B cell (primary cell): ENCODE measurements around the gene CCDC177. TPM values are rescaled to one million over a fixed set of nuclear protein-coding genes. Genes with fewer than 3 reads are reported as not detected.

Experiments used
- ATAC-seq: fragments of 200-7000 bp; cut with Tn5 transposase; one replicate; pipeline ENCODE4 v1.10.0; 2021; ENCODE audit warnings: low read depth, mild to moderate bottlenecking, moderate number of reproducible peaks, moderate library complexity
- CTCF ChIA-PET: fragments of 350-600 bp; sonication (Branson Sonifier 250); formaldehyde crosslinking; loops from one replicate; lab custom pipeline; 2021; ENCODE audit warnings: antibody characterized with exemption, inconsistent platforms; lab: Charles Lee
- POLR2A ChIA-PET: fragments of 350-600 bp; sonication (Branson Sonifier 250); formaldehyde crosslinking; loops from one replicate; lab custom pipeline; 2021; ENCODE audit warnings: antibody characterized with exemption; lab: Charles Lee
- DNase-seq: peaks from one replicate; pipeline ENCODE4 v3.0.0; 2013
- H2AFZ ChIP-seq: 2 replicates; pipeline ENCODE4 v1.6.1; 2012; ENCODE audit warnings: mild to moderate bottlenecking, low read depth, low read length; ENCODE audit not compliant: insufficient read depth, poor library complexity, severe bottlenecking
- H3K27ac ChIP-seq, 2 donors: 1 replicate in 1 of 2; 2 replicates in 1 of 2; pipeline ENCODE4 v1.5.1; 2012 to 2013; ENCODE audit warnings: low read length in 2 of 2, mild to moderate bottlenecking in 2 of 2, moderate library complexity in 1 of 2
- H3K27me3 ChIP-seq, 4 experiments: fragments of 200-600 bp in 1 of 4; sonication (generic) in 1 of 4; replicated peaks in 1 of 4; 1 replicate in 2 of 4; 2 replicates in 2 of 4; pipeline versions ENCODE4 v1.6.1 to v1.7.0; 2013 to 2016; ENCODE audit warnings: low read length in 3 of 4, mild to moderate bottlenecking in 2 of 4, mixed read lengths in 1 of 4, moderate library complexity in 1 of 4; ENCODE audit not compliant: insufficient read depth in 4 of 4, control insufficient read depth in 3 of 4; ENCODE audit errors: control extremely low read depth in 1 of 4
- H3K36me3 ChIP-seq, 2 experiments: replicated peaks in 1 of 2; 1 replicate in 1 of 2; 2 replicates in 1 of 2; pipeline versions ENCODE4 v1.6.1 to v1.7.1; 2013; ENCODE audit warnings: low read length in 1 of 2; ENCODE audit not compliant: insufficient read depth in 2 of 2, control insufficient read depth in 1 of 2; ENCODE audit errors: control extremely low read depth in 1 of 2, extremely low read depth in 1 of 2
- H3K4me1 ChIP-seq, 2 donors: fragments of 200-600 bp in 1 of 2; sonication (generic) in 1 of 2; 1 replicate in 1 of 2; 2 replicates in 1 of 2; pipeline versions ENCODE4 v1.5.1 to v1.6.1; 2013 to 2017; ENCODE audit warnings: low read length in 2 of 2; ENCODE audit not compliant: control insufficient read depth in 2 of 2, insufficient read depth in 2 of 2
- H3K4me2 ChIP-seq: replicated peaks from 2 replicates; pipeline ENCODE3; 2012; ENCODE audit warnings: mild to moderate bottlenecking, low read depth, low read length; ENCODE audit not compliant: poor library complexity, severe bottlenecking
- H3K4me3 ChIP-seq, 5 experiments: fragments of 200-600 bp in 1 of 5; sonication (generic) in 1 of 5; 1 replicate in 3 of 5; 2 replicates in 2 of 5; pipeline versions ENCODE4 v1.5.1 to v1.7.0; 2011 to 2016; ENCODE audit warnings: low read length in 4 of 5, mild to moderate bottlenecking in 4 of 5, low read depth in 2 of 5, control low read depth in 1 of 5, moderate library complexity in 1 of 5; ENCODE audit not compliant: insufficient read depth in 1 of 5; ENCODE audit errors: control extremely low read depth in 1 of 5, extremely low read depth in 1 of 5
- H3K79me2 ChIP-seq: fragments of 200-600 bp; sonication (generic); one replicate; pipeline ENCODE4 v1.6.0; 2016; ENCODE audit warnings: low read length; ENCODE audit not compliant: control insufficient read depth, insufficient read depth
- H3K9ac ChIP-seq: fragments of 200-600 bp; sonication (generic); 2 replicates; pipeline ENCODE4 v1.6.1; 2017; ENCODE audit warnings: mild to moderate bottlenecking, low read length, moderate library complexity
- H3K9me3 ChIP-seq, 3 donors: one replicate each; pipeline versions ENCODE4 v1.6.1 to v1.7.1; 2013; ENCODE audit warnings: low read length in 2 of 3; ENCODE audit not compliant: control insufficient read depth in 2 of 3, insufficient read depth in 1 of 3; ENCODE audit errors: control extremely low read depth in 1 of 3
- H4K20me1 ChIP-seq: 2 replicates; pipeline ENCODE4 v1.6.0; 2012; ENCODE audit warnings: mild to moderate bottlenecking, low read length; ENCODE audit not compliant: insufficient read depth, control insufficient read depth, poor library complexity, severe bottlenecking
- H3K27ac Mint-ChIP-seq: one replicate; pipeline ENCODE4 v1.8.0; 2021; ENCODE audit warnings: mixed read lengths
- H3K27me3 Mint-ChIP-seq: one replicate; pipeline ENCODE4 v1.8.0; 2021; ENCODE audit warnings: mixed read lengths
- H3K4me1 Mint-ChIP-seq: one replicate; pipeline ENCODE4 v1.8.0; 2021; ENCODE audit warnings: mixed read lengths
- H3K4me3 Mint-ChIP-seq: one replicate; pipeline ENCODE4 v1.8.0; 2021; ENCODE audit warnings: mixed read lengths
- H3K9me3 Mint-ChIP-seq: one replicate; pipeline ENCODE4 v1.8.0; 2022; ENCODE audit warnings: mixed read lengths; ENCODE audit not compliant: insufficient read depth
- EZH2 ChIP-seq: IDR thresholded peaks from 2 replicates; pipeline ENCODE4 v1.6.1; 2012; ENCODE audit warnings: borderline replicate concordance, low read depth, mild to moderate bottlenecking, moderate library complexity, low read length; ENCODE audit not compliant: insufficient read depth, poor library complexity, severe bottlenecking
- WGBS: methylation state at CpG from one replicate; pipeline ENCODE4 v1.1.5; 2013; ENCODE audit warnings: missing lambda C conversion rate; ENCODE audit not compliant: insufficient coverage; 5-methylcytosine and 5-hydroxymethylcytosine counted together
- intact Hi-C: fragments of 100-400 bp; cut with micrococcal nuclease; formaldehyde crosslinking; loops from one replicate; pipeline ENCODE4 v1.10.0; 2022
- polyA plus RNA-seq: library from polyadenylated mRNA; depleted of rRNA; stranded (reverse); fragments of >200 nt; gene quantifications from 2 replicates; pipeline ENCODE4 v1.2.3, GENCODE V29; 2012
- total RNA-seq, 2 donors: library from RNA; stranded (reverse); fragments of 120-200 nt in 1 of 2; gene quantifications; 1 replicate in 1 of 2; 2 replicates in 1 of 2; pipeline versions ENCODE4 v1.2.3 to v1.2.4, GENCODE V29; 2013 to 2022
- TF ChIP-seq, protein P1 (sequence below): fragments of 200-600 bp; IDR thresholded peaks from one replicate; pipeline ENCODE4 v1.8.0; 2022; ENCODE audit warnings: antibody characterized with exemption, mild to moderate bottlenecking

The CCDC177 gene
- total and polyA plus RNA-seq, 2 donors (not counting 1 experiment from before 2014, with no cell fraction given) = not detected

DNA sequence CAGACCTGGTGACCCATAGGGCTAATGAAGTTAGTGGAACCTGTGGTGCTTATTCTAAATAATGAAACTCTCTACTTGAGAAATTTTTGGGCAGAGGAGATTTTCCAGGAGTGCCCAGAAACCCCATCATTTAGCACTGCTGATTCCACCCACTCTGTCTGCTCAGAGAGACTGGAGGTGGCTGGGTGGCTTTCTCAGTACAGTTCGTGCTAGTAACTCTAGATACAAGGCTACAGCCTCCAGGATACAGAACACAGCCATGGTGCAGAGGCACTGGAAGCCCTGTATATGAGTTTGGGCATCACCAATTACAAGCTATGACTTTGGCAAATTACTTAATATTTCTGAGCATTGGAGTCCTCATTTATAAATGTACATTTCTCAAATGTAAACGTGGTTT lies 32.4 kb downstream of the CCDC177 start:
- Histone ChIP-seq H3K9ac (no peak overlapping the region), H3K27ac (no peak overlapping the region), H3K27me3 (peaks cover 0 to 15% (median 3%) of the 10 kb centered on the region in 4 experiments), H3K4me2 (no peak overlapping the region), H4K20me1 (no peaks in the 10 kb centered on the region), H3K79me2 (no peaks in the 10 kb centered on the region), H3K4me1 (no peaks in the 10 kb centered on the region), H2AFZ (no peak overlapping the region), H3K9me3 (no peaks in the 10 kb centered on the region), H3K36me3 (no peaks in the 10 kb centered on the region), H3K4me3 (no peak overlapping the region)
- POLR2A ChIA-PET = no interaction called here
- intact Hi-C loops = no loop called here
- CTCF ChIA-PET = interaction anchor here (1.5 kb wide), 1 partner anchor 32 kb away, joined by 5 read pairs; the partner anchor contains the start of gene CCDC177
- ATAC-seq (no peak), DNase-seq (no peak)
- Mint-ChIP-seq H3K4me1 (no peaks in the 10 kb centered on the region), H3K4me3 (no peak overlapping the region), H3K9me3 (no peaks in the 10 kb centered on the region), H3K27me3 (peaks cover 52% of the 10 kb centered on the region), H3K27ac (no peak overlapping the region)
- TF ChIP-seq, protein P1, sequence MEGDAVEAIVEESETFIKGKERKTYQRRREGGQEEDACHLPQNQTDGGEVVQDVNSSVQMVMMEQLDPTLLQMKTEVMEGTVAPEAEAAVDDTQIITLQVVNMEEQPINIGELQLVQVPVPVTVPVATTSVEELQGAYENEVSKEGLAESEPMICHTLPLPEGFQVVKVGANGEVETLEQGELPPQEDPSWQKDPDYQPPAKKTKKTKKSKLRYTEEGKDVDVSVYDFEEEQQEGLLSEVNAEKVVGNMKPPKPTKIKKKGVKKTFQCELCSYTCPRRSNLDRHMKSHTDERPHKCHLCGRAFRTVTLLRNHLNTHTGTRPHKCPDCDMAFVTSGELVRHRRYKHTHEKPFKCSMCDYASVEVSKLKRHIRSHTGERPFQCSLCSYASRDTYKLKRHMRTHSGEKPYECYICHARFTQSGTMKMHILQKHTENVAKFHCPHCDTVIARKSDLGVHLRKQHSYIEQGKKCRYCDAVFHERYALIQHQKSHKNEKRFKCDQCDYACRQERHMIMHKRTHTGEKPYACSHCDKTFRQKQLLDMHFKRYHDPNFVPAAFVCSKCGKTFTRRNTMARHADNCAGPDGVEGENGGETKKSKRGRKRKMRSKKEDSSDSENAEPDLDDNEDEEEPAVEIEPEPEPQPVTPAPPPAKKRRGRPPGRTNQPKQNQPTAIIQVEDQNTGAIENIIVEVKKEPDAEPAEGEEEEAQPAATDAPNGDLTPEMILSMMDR = no peak
- no peak for TF ChIP-seq EZH2
- no CpG with 5 or more reads among the region's 2 CpGs for WGBS

DNA sequence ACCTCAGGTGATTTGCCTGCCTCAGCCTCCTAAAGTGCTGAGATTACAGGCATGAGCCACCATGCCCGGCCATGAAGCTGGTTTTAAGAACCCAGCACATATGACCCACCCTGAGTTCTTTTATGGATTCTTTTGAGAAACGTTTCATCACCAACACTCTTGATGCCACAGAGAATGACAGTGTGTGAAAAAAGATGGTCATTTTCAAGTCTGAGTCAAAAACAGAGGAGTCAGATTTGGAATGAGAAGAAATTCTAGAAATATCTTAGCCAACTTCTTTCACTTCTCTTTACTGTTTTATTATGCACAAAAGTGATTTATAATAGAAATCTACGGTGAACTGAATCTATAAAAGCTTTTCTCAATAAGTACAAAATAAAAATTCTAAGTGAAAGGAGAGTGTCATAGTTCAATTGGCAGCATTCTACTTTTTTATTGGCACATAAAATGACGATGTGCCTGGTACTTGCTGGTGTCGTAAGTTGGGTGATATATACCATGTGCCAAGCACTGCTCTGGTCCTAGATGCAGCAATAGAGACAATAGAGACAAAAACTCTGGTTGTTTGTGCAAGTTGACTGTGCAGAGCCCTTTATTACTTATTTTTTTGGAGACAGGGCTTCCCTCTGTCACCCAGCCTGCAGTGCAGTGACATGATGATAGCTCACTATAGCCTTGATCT lies 33.9 kb downstream of the CCDC177 start:
- no peaks in the 10 kb centered on the region for H3K4me1 ChIP-seq
- POLR2A ChIA-PET = no interaction called here

More for the DNA sequence above, 33.9 kb downstream of the CCDC177 start:
- Histone ChIP-seq H3K36me3 (no peaks in the 10 kb centered on the region), H3K79me2 (no peaks in the 10 kb centered on the region), H2AFZ (no peak overlapping the region), H3K4me2 (no peak overlapping the region), H3K27ac (no peak overlapping the region), H3K27me3 (peaks cover 0 to 13% (median 3%) of the 10 kb centered on the region in 4 experiments), H3K4me3 (no peak overlapping the region), H3K9me3 (no peaks in the 10 kb centered on the region), H4K20me1 (no peaks in the 10 kb centered on the region), H3K9ac (no peak overlapping the region)
- TF ChIP-seq, protein P1 = no peak
- TF ChIP-seq EZH2 = no peak
- Mint-ChIP-seq H3K4me3 (no peak overlapping the region), H3K27ac (no peak overlapping the region), H3K27me3 (peaks cover 43% of the 10 kb centered on the region), H3K9me3 (no peaks in the 10 kb centered on the region), H3K4me1 (no peaks in the 10 kb centered on the region)
- WGBS = 82% methylated on average over 2 of the region's 5 CpGs
- CTCF ChIA-PET = interaction anchor here (1.3 kb wide), 1 partner anchor 15 kb away, joined by 4 read pairs; no protein-coding TSS in a partner anchor
- no peak for ATAC-seq
- intact Hi-C loops = no loop called here
- DNase-seq = no peak
